Stimulated activated CD4-positive, alpha-beta T cell treated with anti-CD3 and anti-CD28 coated beads, Interleukin-2, amount 100 ng/mL, for 24 hours (primary cell): ENCODE measurements around the gene PLEKHA4.
A peak's percentile ranks its signal among the peaks of the same experiment; 100 is the strongest.
"Not testable (repeated sequence)": the region's sequence is repeated elsewhere in the genome, so short reads cannot be mapped to it uniquely, and the experiment has no call there.

ENCODE experiments used
- DNase-seq, 2 donors: peaks; one replicate each; pipeline ENCODE4 v3.0.0-alpha.2; 2020

Gene PLEKHA4

GRCh38 chr19:48861313-48861712 lies 7.1 kb downstream of the PLEKHA4 start:
- no peak for DNase-seq

DNA sequence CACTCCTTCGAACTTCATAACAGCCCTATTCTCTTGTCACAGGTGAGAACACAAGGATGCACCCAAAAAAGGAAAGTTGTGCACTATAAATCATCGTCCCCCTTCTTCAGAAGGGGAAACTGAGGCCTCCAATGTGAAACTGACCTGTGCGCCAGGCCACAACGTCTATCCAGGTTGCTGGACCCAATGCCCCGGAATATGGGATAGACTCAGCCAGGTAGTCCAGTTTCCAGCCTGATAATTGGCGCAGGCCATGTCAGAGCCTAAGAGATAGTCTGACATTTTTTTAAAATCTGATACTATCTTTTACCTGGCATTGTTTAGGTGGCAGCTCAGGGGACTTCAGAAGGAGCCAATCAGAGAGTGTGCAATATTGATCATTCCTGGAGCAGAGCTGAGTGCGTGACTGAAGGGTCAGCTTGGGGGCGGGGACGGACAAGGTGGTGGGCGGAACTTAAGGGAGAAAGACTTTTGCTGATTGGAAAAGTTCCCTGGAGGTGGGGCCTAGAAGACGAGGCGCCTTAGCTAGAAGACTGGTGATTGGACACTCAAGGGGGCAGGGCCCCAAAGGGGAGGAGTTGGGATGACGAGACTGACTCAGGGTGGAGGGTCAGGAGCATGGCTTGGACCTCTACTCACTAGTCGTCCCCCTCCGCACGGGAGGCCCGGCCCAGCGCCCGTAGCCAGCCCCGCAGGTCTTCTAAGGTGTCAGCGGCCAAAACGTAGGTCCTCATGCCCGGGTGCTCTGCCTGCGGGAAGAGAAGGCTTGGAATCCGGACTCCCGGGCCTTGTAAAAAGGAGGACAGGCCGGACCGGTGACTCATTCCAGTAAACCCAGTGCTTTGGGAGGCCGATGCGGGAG lies 8.5 kb downstream of the PLEKHA4 start:
- no peak for DNase-seq

DNA sequence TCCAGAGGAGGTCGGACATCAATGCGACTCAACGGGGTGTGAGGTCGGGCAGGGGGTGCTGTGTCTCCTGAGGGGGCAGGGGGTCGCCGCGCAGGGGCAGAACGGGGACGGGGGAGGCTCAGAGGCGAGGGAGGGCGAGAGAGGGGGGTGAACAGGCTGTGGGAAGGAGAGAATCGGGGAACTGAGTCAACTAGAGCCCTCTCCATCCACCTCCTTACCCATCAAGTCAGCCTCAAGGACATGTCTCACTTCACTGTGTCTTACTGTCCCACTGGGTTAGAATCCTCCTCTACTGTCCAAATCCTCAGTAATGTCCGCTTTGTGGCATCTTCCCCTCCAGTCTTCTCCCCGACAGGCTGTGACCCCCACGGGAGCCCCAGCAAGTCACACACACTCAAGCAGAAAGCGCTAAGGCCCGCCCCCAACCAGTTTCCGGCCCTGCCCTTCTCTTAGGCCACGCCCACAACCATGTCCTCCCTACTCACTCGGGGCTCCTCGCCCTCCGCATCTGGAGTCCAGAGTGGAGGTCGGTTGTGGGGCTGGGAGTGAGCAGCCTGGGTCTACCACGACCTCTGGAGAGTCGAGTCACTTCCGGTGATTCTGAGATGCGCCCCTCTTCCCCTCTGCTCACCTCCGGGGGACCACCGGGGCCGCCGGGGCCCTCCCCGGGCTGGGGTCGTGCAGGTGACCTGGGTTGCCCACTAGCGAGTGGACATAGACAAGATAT lies 9.3 kb downstream of the PLEKHA4 start:
- DNase-seq = peak; percentile 77 to 88

- DNase-seq = no peak
Observed at GRCh38 chr19:48856921-48857320, 11.5 kb downstream of the PLEKHA4 start.

DNA sequence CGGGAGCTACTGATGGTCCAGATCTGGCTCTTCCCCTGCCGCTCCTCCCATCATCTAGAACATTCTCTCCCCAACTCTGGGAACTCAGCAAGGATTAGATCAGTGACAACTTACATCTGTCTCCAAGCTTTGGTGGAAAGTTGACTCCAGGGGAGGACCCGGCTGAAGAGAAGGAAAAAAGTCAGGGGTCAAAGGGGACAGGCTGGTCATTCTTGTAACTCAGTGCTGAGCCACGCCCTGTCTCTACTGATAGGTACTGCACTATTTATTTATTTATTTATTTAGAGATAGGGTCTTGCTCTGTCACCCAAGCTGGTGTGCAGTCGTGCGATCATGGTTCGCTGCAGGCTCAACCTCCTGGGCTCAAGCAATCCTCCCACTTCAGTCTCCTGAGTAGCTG lies 14.3 kb downstream of the PLEKHA4 start:
- no peak for DNase-seq

GRCh38 chr19:48853483-48853882 lies 14.9 kb downstream of the PLEKHA4 start:
- no peak for DNase-seq

DNA sequence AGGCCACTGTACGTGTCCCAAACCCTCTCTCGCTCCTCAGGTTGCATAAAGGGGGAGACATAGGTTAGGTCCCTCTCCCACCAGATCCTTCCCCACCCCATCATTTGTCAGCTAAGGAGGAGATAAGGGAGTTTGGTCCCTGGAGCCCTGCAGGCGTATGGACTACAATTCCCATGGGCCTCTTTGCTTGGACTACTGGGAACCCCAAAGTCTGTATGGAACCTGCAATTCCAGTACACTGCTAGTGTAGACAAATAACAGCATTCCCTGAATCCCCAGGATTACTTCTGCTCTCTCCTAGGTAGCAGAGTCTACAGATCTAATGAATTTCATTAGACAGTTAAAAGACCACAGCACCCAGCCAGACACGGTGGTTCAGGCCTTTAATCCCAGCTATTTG lies 16.1 kb downstream of the PLEKHA4 start:
- DNase-seq = no peak

DNA sequence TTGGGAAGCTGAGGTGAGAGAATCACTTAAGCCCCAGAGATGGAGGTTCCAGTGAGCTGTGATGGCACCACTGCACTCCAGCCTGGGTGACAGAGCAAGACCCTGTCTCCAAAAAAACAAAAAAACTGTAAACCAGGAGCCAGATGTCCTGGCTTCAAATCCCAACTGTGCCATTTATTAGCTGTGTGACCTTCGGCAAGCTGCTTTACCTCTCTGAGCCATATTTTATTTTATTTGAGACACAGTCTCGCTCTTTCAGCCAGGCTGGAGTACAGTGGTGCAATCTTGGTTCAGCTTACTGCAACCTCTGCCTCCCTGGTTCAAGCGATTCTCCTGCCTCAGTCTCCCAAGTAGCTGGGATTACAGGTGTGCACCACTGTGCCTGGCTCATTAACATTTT lies 21.8 kb downstream of the PLEKHA4 start:
- not testable (repeated sequence) for DNase-seq

DNA sequence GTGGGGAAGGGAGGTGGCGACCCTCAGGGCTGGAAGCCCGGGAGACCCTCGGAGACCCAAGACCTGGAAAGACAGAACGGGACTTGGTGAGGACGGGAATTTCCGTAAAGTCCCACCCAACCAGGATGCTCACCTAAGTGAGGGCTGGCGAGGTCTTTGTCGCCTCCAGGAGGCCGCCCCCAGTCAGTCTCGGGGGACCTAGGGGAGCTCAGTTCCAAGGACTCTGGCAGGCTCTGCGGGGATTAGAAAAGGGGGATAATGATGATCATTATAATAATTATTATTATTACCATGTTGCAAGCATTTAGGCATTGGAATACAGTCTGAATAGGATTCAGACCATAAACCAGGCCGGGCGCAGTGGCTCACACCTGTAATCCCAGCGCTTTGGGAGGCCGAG lies 23.0 kb downstream of the PLEKHA4 start:
- no peak for DNase-seq

DNA sequence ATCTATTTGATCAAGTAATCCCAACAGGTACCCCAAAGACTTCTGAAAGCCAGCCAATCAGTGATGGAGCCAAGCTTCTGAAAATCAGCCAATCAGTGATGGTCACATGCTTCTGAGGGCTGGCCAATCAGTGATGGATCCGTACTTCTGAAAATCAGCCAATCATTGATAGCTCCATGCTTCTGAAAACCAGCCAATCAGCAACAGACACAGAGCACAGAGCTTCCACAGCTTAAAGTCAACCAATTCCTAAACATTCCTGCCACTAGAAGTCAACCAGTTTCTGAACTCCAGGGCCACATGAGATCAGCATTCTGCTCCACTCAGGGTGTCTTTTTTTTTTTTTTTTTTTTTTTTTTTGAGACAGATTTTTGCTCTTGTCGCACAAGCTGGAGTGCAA lies 23.9 kb downstream of the PLEKHA4 start:
- no peak for DNase-seq

DNA sequence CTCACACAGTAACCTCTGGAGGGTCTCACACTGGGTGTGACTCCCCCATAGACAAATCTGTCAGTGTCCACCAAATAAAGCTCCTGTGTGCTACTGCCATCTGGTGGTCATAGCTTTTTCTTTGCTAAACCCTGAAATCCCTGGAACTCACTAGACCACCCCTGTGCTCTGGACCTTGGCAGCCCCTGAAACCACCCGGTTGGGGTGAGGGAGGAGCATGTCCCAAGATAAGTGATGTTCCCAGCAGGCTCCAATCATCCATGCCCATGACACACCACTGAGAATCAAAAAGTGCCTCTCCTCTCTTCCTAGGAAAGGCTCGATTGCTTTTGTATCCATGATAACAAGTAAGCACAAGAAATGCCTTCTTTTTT lies 25.6 kb downstream of the PLEKHA4 start:
- DNase-seq = peak; percentile 28 to 61

DNA sequence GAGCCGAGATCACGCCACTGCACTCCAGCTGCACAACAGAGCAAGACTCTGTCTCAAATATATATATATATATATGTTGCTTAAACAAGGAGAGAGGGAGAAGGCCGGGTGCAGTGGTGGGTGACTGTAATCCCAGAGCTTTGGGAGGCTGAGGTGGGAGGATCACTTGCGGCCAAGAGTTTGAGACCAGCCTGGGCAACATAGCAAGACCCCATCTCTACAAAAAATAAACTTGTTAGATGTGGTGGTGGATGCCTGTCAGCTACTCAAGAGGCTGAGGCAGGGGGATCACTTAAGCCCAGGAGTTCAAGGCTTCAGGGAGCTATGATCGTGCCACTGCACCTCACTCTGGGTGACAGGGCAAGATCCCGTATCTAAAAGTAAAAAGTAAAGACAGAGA lies 26.8 kb downstream of the PLEKHA4 start:
- no peak for DNase-seq

DNA sequence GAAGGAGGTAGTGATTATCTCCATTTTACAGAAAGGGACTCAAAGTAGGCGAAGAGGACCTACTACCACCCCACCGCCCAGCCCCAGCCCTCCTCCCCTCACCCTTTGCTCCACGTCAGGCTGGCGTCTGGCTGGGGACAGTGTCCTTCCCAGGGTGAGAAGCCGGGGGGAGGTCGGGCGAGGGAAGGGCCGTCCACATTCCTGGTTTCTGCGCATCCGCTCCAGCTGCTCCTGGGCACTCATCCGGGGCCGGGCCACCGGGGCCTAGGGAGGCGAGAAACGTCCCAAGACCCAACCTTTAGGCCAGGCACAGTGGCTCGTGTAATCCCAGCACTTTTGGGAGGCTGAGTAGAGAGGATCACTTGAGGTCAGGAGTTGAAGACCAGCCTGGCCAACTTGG lies 27.4 kb downstream of the PLEKHA4 start:
- DNase-seq = no peak

DNA sequence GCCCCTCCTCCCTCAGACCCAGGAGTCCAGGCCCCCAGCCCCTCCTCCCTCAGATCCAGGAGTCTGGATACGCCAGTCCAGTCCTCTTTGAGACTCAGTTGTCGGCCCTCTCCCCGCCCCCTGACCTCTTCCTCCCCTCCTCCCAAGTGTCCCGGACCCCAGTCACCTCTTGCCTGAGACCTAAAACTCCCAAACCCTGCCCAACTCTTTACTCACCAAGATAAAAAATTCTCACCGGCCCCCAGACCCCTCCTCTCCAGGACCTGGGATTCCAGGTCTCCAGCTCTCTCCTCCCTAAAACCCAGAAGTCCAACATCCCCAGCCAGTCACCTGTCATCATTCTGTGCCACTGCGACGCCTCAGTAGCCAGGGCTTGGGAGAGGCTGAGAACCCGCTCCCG lies 30.7 kb downstream of the PLEKHA4 start:
- DNase-seq = no peak

DNA sequence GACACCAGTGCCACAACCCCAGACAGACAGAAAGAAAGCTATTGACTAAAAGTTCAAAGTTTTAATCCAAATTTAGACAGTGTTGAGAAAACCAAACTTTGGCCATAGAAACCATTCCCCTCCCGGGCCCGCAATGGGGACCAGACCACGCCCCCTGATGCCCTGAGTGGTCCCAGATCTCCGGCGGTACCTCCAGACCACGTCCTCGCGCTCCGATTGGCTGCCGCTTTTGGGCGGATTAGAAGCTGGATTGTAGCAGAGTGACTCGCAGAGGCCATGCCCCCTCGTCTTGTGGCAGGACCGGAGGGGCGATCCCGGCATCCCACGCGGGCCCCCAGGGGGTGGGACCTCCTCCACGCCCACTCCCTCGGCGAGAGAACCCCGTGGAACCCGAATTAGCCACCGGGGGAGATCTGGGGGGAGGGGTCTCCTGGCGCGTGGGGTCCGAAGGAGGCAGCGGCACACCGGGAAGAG lies 31.3 kb downstream of the PLEKHA4 start:
- DNase-seq = peak; percentile 79 to 82

DNA sequence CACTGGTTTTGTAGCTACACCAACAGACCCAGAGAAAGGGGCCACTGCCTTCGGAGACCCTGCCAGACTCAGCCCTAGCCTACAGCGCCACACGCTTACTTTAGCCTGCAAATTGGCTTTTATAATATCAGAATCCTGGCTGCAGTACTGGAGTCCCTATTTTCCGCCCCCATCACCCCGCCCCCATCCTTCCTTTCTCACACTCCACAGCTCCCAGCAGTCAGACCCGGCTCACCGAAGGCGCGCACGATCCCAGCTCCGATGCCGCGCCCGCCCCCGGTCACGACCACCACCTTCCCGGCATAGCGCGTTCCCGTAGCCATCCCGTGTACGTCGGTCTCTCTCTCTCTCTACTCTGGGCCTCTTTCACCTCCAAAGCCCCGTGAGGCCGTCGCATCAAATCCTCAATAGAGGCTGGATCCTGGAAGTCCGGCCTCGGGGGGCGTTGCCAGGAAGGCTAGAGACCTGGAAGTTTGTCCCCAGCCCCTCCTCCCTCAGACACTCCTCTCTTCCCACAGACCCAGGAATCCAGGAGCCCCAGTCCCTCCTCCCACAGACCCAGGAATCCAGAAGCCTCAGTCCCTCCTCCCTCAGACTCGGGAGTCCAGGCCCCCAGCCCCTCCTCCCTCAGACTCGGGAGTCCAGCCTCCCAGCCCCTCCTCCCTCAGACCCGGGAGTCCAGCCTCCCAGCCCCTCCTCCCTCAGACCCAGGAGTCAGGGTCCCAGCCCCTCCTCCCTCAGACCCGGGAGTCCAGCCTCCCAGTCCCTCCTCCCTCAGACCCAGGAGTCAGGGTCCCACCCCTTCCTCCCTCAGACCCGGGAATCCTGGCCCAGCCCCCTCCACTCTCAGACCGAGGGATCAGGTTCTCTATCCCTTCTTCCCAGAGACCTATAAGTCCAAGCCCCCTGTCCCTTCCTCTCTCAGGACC lies 32.1 kb downstream of the PLEKHA4 start, which contains the start of gene HSD17B14:
Gene HSD17B14, minus strand, starts transcription at position 403 of the 929 bp plus-strand sequence. Its CDS starts 80 bp downstream, at position 323.
- DNase-seq = peak in 1 of 2 donors; percentile 14

- peak; percentile 97 for DNase-seq
Observed at GRCh38 chr19:48835734-48836088, 32.7 kb downstream of the PLEKHA4 start.

DNA sequence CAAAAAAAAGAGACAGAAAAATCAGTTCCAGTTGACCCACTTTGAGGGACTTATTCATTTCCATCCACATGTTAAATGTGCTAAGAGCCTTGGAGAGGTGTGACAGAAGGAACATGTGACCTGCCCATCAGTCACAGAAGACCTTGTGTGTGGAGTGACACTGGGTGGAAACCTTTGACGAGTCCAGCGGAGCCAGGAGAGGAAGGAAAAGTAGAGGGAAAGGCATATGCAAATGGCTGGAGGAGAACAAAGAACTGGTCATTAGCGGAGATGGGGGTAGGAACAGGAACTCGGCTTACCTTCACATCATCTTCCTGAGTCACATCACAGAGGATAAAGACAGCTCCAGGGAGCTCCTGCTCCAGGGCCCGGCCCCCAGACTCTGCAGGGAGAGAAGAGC lies 34.4 kb downstream of the PLEKHA4 start:
- no peak for DNase-seq

GRCh38 chr19:48833049-48833448 lies 35.4 kb downstream of the PLEKHA4 start:
- no peak for DNase-seq

DNA sequence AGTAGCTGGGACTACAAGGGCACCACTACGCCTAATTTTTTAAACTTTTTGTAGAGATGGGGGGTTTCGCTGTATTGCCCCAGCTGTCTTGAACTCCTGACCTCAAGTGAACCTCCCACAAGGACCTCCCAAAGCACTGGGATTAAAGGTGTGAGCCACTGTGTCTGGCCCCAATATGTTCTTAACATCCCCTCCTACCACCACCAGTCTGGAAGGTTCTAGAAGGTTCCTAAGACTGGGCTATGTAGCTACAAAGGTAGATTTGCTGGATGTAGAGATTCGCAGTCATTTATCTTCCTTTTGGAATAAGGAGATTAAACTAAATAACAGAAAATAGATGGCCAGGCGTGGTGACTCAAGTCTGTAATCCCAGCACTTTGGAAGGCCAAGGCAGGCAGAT lies 37.5 kb downstream of the PLEKHA4 start:
- DNase-seq = no peak

- no peak for DNase-seq
Observed at GRCh38 chr19:48830088-48830487, 38.3 kb downstream of the PLEKHA4 start.

- DNase-seq = no peak
Observed at GRCh38 chr19:48826606-48827020, 41.8 kb downstream of the PLEKHA4 start.

DNA sequence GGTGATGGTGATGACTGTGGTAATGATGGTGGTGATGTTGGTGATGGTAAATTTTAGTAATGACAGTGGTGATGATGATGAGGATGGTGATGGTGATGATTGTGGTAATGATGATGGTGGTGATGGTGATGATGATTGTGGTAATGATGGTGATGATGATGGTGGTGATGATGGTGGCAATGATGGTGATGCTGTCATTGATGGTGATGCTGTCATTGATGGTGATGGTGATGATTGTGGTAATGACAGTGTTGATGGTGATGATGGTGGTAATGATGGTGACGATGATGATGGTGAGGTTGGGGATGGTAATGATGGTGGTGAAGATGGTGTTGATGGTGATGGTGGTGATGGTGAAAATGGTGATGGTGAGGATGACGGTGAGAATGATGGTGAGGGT lies 45.9 kb downstream of the PLEKHA4 start:
- DNase-seq = no peak
